Smooth muscle cell (in vitro differentiated cells): ENCODE measurements around the gene ZNF329. TPM values are rescaled to one million over a fixed set of nuclear protein-coding genes. Genes with fewer than 3 reads are reported as not detected.
A peak's percentile ranks its signal among the peaks of the same experiment; 100 is the strongest.

Source experiments
- DNase-seq: peaks from one replicate; lab custom pipeline; 2025; ENCODE audit not compliant: unreplicated experiment; lab: John Stamatoyannopoulos, UW
- H2AFZ ChIP-seq: fragments of 200-600 bp; sonication (generic); 2 replicates; pipeline ENCODE4 v1.6.0; 2016; ENCODE audit warnings: antibody characterized with exemption, low read depth, mild to moderate bottlenecking
- H3F3A ChIP-seq: fragments of 200-600 bp; sonication (generic); 2 replicates; pipeline ENCODE4 v1.6.0; 2017; ENCODE audit warnings: antibody characterized with exemption, low read depth
- H3K27ac ChIP-seq: fragments of 200-600 bp; sonication (generic); 2 replicates; pipeline ENCODE4 v1.5.1; 2016; ENCODE audit warnings: low read depth, mild to moderate bottlenecking
- H3K27me3 ChIP-seq: fragments of 200-600 bp; sonication (generic); 2 replicates; pipeline ENCODE4 v1.6.1; 2016; ENCODE audit warnings: low read depth, mild to moderate bottlenecking
- H3K36me3 ChIP-seq: fragments of 200-600 bp; sonication (generic); 2 replicates; pipeline ENCODE4 v1.5.1; 2016; ENCODE audit warnings: low read depth
- H3K4me1 ChIP-seq: fragments of 200-600 bp; sonication (generic); 2 replicates; pipeline ENCODE4 v1.5.1; 2016; ENCODE audit warnings: low read depth
- H3K4me2 ChIP-seq: fragments of 200-600 bp; sonication (generic); 2 replicates; pipeline ENCODE4 v1.6.0; 2016; ENCODE audit warnings: mild to moderate bottlenecking
- H3K4me3 ChIP-seq: fragments of 200-600 bp; sonication (generic); 2 replicates; pipeline ENCODE4 v1.5.1; 2016; ENCODE audit warnings: mild to moderate bottlenecking
- H3K79me2 ChIP-seq: fragments of 200-600 bp; sonication (generic); 2 replicates; pipeline ENCODE4 v1.6.0; 2016; ENCODE audit warnings: low read depth, mild to moderate bottlenecking
- H3K9ac ChIP-seq: fragments of 200-600 bp; sonication (generic); 2 replicates; pipeline ENCODE4 v1.6.0; 2016; ENCODE audit warnings: low read depth
- H3K9me3 ChIP-seq: fragments of 200-600 bp; sonication (generic); replicated peaks from 2 replicates; pipeline ENCODE4 v1.5.1; 2016; ENCODE audit warnings: low read depth
- H4K20me1 ChIP-seq: fragments of 200-600 bp; sonication (generic); 2 replicates; pipeline ENCODE4 v1.6.0; 2016; ENCODE audit warnings: low read depth
- WGBS: methylation state at CpG from one replicate; pipeline ENCODE4 v1.1.7; 2016; ENCODE audit warnings: low lambda C conversion rate; 5-methylcytosine and 5-hydroxymethylcytosine counted together
- polyA plus RNA-seq: library from polyadenylated mRNA; unstranded; fragments of >200 nt; fragmentation: Nextera tagmentation; extraction: Ambion mirVana; gene quantifications from 2 replicates; pipeline ENCODE4 v1.2.1, GENCODE V29; 2016
- total RNA-seq: library from RNA; depleted of rRNA; stranded (reverse); fragments of >200 nt; gene quantifications from 2 replicates; pipeline ENCODE4 v1.2.3, GENCODE V29; 2014
- TF ChIP-seq, protein P1 (sequence below): fragments of 200-600 bp; sonication (generic); IDR thresholded peaks from 2 replicates; pipeline ENCODE4 v1.5.1; 2017; ENCODE audit warnings: borderline replicate concordance, mild to moderate bottlenecking, antibody characterized with exemption; ENCODE audit not compliant: insufficient read depth, poor library complexity, severe bottlenecking

ZNF329 gene
- total RNA-seq (14.3 and 22.3 TPM in 2 replicates), polyA plus RNA-seq (2.3 and 4.4 TPM in 2 replicates)

DNA sequence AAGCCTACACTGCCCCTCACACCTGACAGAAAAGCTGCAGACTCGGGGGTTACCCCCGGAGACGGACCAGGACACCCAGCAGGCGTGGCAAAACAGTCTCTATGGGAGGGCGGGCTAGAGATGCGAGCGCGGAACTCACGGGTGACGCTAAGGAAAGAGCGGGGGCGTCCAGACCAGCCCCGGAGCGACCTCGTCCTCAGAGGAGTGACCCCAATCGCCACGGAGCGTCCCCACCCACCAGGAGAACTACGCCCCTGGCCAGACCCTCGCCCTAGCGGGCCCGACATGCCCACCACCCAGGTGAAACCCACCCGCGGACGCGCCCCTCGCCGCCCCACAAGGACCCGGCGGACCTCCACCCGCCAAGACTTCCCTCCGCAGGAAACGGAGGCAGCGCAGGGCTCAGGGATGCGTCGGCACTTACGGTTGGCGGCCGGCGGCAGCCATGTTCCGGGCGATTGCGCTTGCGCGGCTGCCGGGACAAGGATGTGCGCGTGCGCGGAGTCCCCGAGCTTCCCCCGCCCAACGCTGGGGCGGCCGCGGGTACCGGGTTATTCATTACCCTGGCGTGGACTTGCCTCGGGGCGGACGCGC, at the start of gene ZNF329:
TSS of gene ZNF329 (minus strand) at position 462 of the 594 bp plus-strand sequence. CDS start 21,286 bp downstream, outside the sequence.
- Histone ChIP-seq H4K20me1 (no peaks in the 10 kb centered on the region), H3K4me1 (no peaks in the 10 kb centered on the region), H3K79me2 (peaks cover 54% of the 10 kb centered on the region), H3K36me3 (no peaks in the 10 kb centered on the region), H2AFZ (peak within 1 kb of the TSS; percentile 85), H3K9ac (peak within 1 kb of the TSS; percentile 79), H3K9me3 (peaks cover 17% of the 10 kb centered on the region), H3K27ac (peak within 1 kb of the TSS; percentile 71), H3F3A (no peaks in the 10 kb centered on the region), H3K4me3 (peak within 1 kb of the TSS; percentile 75), H3K27me3 (no peaks in the 10 kb centered on the region), H3K4me2 (peak within 1 kb of the TSS; percentile 90)
- 1% methylated on average over 48 of the region's 62 CpGs for WGBS
- DNase-seq: peak; percentile 76
- TF ChIP-seq, protein P1, sequence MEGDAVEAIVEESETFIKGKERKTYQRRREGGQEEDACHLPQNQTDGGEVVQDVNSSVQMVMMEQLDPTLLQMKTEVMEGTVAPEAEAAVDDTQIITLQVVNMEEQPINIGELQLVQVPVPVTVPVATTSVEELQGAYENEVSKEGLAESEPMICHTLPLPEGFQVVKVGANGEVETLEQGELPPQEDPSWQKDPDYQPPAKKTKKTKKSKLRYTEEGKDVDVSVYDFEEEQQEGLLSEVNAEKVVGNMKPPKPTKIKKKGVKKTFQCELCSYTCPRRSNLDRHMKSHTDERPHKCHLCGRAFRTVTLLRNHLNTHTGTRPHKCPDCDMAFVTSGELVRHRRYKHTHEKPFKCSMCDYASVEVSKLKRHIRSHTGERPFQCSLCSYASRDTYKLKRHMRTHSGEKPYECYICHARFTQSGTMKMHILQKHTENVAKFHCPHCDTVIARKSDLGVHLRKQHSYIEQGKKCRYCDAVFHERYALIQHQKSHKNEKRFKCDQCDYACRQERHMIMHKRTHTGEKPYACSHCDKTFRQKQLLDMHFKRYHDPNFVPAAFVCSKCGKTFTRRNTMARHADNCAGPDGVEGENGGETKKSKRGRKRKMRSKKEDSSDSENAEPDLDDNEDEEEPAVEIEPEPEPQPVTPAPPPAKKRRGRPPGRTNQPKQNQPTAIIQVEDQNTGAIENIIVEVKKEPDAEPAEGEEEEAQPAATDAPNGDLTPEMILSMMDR: no peak

GRCh38 chr19:58196901-58197616, 46.5 kb upstream of the ZNF329 start:
- H3F3A ChIP-seq: no peaks in the 10 kb centered on the region
- H3K4me3 ChIP-seq: peak overlapping the region; percentile 22
- no peak overlapping the region for H3K9ac ChIP-seq
- DNase-seq: no peak
- H3K9me3 ChIP-seq: peaks cover 93% of the 10 kb centered on the region
- H3K36me3 ChIP-seq: peaks cover 90% of the 10 kb centered on the region
- TF ChIP-seq, protein P1: no peak
- H3K4me2 ChIP-seq: no peak overlapping the region
- H2AFZ ChIP-seq: no peak overlapping the region
- H4K20me1 ChIP-seq: no peaks in the 10 kb centered on the region
- no peaks in the 10 kb centered on the region for H3K4me1 ChIP-seq
- H3K27me3 ChIP-seq: no peaks in the 10 kb centered on the region
- no peak overlapping the region for H3K27ac ChIP-seq
- H3K79me2 ChIP-seq: no peaks in the 10 kb centered on the region
- 73% methylated on average over 6 of the region's 6 CpGs for WGBS

DNA sequence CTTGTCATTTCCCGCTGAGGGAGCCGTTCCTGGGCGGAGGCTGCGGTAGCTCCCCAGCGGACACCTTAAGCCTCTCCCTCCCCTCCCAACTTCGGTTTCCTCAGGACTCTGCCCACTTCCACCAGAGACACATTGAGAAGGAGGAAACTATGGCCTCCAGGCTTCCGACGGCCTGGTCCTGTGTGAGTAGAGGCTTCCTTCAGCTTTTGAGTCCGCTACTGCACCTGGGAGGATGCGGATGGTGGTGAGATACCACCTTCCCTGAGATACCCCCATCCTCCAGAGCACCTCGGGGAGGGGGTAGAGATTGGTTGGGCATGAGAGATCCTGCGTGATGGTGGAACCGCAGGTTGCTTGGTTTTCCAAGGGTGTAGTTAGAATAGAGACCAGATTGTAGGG, 33.2 kb upstream of the ZNF329 start:
- 19% methylated on average over 11 of the region's 13 CpGs for WGBS
- no peak for DNase-seq
- H3K4me3 ChIP-seq: peak overlapping the region; percentile 97
- H4K20me1 ChIP-seq: no peaks in the 10 kb centered on the region
- H3K27ac ChIP-seq: peak overlapping the region; percentile 100
- peak overlapping the region; percentile 96 for H3K4me2 ChIP-seq
- peaks cover 20% of the 10 kb centered on the region for H3K79me2 ChIP-seq
- no peak overlapping the region for H2AFZ ChIP-seq
- H3K36me3 ChIP-seq: peaks cover 36% of the 10 kb centered on the region
- no peaks in the 10 kb centered on the region for H3F3A ChIP-seq
- H3K4me1 ChIP-seq: no peaks in the 10 kb centered on the region
- TF ChIP-seq, protein P1: no peak
- peak overlapping the region; percentile 99 for H3K9ac ChIP-seq
- H3K27me3 ChIP-seq: no peaks in the 10 kb centered on the region
- peaks cover 52% of the 10 kb centered on the region for H3K9me3 ChIP-seq
